GM23338 (cell line): ENCODE data around the gene HYAL4.

Source experiments
- CTCF ChIP-seq, 2 experiments: fragments of 200-600 bp in 1 of 2; sonication (generic) in 1 of 2; conservative IDR thresholded peaks; 2 replicates each; pipeline versions ENCODE4 v1.5.1 to v1.6.1; 2016 to 2017; ENCODE audit warnings: antibody characterized with exemption in 2 of 2, low read depth in 2 of 2, mild to moderate bottlenecking in 2 of 2, moderate library complexity in 1 of 2
- EZH2 ChIP-seq: fragments of 200-600 bp; sonication (generic); IDR thresholded peaks from one replicate; pipeline ENCODE4 v1.8.0; 2017; ENCODE audit warnings: antibody characterized with exemption, mild to moderate bottlenecking, low read depth; ENCODE audit not compliant: unreplicated experiment
- NANOG ChIP-seq: IDR thresholded peaks from 2 replicates; pipeline ENCODE4 v1.6.1; 2016; ENCODE audit warnings: antibody characterized with exemption, borderline replicate concordance
- POLR2AphosphoS5 ChIP-seq: IDR thresholded peaks from 2 replicates; pipeline ENCODE4 v1.6.1; 2016; ENCODE audit warnings: antibody characterized with exemption, low read depth

GRCh38 chr7:123923599-123923998 is 78.6 kb downstream of the HYAL4 start:
- no peak for TF ChIP-seq CTCF (conservative IDR thresholded peaks at IDR 0.05; ENCODE audit: low read depth in 2 of 2)
- no peak for TF ChIP-seq EZH2
- TF ChIP-seq NANOG, result no peak
- no peak for TF ChIP-seq POLR2AphosphoS5
